WI38 (cell line): ENCODE data around the gene SV2A.
"Not testable (repeated sequence)": the region's sequence is repeated elsewhere in the genome, so short reads cannot be mapped to it uniquely, and the experiment has no call there.

Source experiments
- H3K4me3 ChIP-seq: 2 replicates; pipeline ENCODE4 v1.5.1; 2011; ENCODE audit warnings: low read depth, mild to moderate bottlenecking, control low read depth, low read length
- CTCF ChIP-seq: IDR thresholded peaks from 2 replicates; pipeline ENCODE4 v1.5.1; 2012; ENCODE audit warnings: low read depth, mild to moderate bottlenecking, control low read depth, low read length

Gene SV2A

GRCh38 chr1:149877211-149877946 lies 40.3 kb downstream of the SV2A start:
- TF ChIP-seq CTCF, result no peak
- no peak overlapping the region for H3K4me3 ChIP-seq

GRCh38 chr1:149873060-149873459 lies 44.6 kb downstream of the SV2A start:
- H3K4me3 ChIP-seq, result not testable (repeated sequence)

GRCh38 chr1:149866887-149867286 lies 50.8 kb downstream of the SV2A start:
- not testable (repeated sequence) for H3K4me3 ChIP-seq

GRCh38 chr1:149861497-149862054 lies 56.1 kb downstream of the SV2A start:
- not testable (repeated sequence) for H3K4me3 ChIP-seq

- H3K4me3 ChIP-seq, result not testable (repeated sequence)
Measured at GRCh38 chr1:149860684-149861496, 56.8 kb downstream of the SV2A start.

- not testable (repeated sequence) for H3K4me3 ChIP-seq
Measured at GRCh38 chr1:149860271-149860670, 57.4 kb downstream of the SV2A start.
